ENCODE measurements around the gene TSPAN14. TPM values are rescaled to one million over a fixed set of nuclear protein-coding genes. Genes with fewer than 3 reads are reported as not detected.

The TSPAN14 gene
- total RNA-seq, 4 donors from 2014 or later: 123 to 163 (median 150) TPM

GRCh38 chr10:80408242-80409101 lies 45.6 kb upstream of the TSPAN14 start, which contains the start of gene PRXL2A:
Gene PRXL2A (plus strand): TSS chr10:80408551. CDS start chr10:80420468, 11,917 bp downstream.
- TF ChIP-seq, protein P1, sequence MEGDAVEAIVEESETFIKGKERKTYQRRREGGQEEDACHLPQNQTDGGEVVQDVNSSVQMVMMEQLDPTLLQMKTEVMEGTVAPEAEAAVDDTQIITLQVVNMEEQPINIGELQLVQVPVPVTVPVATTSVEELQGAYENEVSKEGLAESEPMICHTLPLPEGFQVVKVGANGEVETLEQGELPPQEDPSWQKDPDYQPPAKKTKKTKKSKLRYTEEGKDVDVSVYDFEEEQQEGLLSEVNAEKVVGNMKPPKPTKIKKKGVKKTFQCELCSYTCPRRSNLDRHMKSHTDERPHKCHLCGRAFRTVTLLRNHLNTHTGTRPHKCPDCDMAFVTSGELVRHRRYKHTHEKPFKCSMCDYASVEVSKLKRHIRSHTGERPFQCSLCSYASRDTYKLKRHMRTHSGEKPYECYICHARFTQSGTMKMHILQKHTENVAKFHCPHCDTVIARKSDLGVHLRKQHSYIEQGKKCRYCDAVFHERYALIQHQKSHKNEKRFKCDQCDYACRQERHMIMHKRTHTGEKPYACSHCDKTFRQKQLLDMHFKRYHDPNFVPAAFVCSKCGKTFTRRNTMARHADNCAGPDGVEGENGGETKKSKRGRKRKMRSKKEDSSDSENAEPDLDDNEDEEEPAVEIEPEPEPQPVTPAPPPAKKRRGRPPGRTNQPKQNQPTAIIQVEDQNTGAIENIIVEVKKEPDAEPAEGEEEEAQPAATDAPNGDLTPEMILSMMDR (IDR thresholded peaks at IDR 0.05): peak in 3 of 5 experiments; percentile 8 to 42 (median 13)
- TF ChIP-seq POLR2A (IDR thresholded peaks at IDR 0.05) (peak in 1 of 2 donors; percentile 72), EP300 (IDR thresholded peaks at IDR 0.05) (peak in 1 of 2 donors; percentile 78)
- Histone ChIP-seq H3K9me3 (no peaks in the 10 kb centered on the region), H3K4me3 (peak within 1 kb of the TSS; percentile 56 to 95 (median 75)), H3K27ac (peak within 1 kb of the TSS; percentile 76 to 94 (median 84)), H3K27me3 (no peaks in the 10 kb centered on the region), H3K36me3 (no peaks in the 10 kb centered on the region), H3K4me1 (peaks cover 0 to 63% (median 28%) of the 10 kb centered on the region in 4 donors)
- WGBS, 2 donors: 1% methylated on average over 40 to 56 of the region's 96 CpGs
- DNase-seq (ENCODE audit: low spot score in 2 of 2): peak; percentile 59 to 62

- Histone ChIP-seq H3K9me3 (no peaks in the 10 kb centered on the region), H3K27me3 (no peaks in the 10 kb centered on the region), H3K4me1 (peaks cover 0 to 69% (median 29%) of the 10 kb centered on the region in 4 donors), H3K36me3 (no peaks in the 10 kb centered on the region), H3K4me3 (peak overlapping the region; percentile 56 to 95 (median 75)), H3K27ac (peak overlapping the region; percentile 76 to 94 (median 84))
- 22 to 27% methylated on average over 12 of the region's 12 CpGs for WGBS, 2 donors
- no peak for TF ChIP-seq POLR2A (IDR thresholded peaks at IDR 0.05)
- no peak for TF ChIP-seq EP300 (IDR thresholded peaks at IDR 0.05)
- TF ChIP-seq, protein P1 (IDR thresholded peaks at IDR 0.05): no peak
- DNase-seq (ENCODE audit: low spot score in 2 of 2): no peak
Observed at GRCh38 chr10:80409121-80409520, 45.0 kb upstream of the TSPAN14 start.

DNA sequence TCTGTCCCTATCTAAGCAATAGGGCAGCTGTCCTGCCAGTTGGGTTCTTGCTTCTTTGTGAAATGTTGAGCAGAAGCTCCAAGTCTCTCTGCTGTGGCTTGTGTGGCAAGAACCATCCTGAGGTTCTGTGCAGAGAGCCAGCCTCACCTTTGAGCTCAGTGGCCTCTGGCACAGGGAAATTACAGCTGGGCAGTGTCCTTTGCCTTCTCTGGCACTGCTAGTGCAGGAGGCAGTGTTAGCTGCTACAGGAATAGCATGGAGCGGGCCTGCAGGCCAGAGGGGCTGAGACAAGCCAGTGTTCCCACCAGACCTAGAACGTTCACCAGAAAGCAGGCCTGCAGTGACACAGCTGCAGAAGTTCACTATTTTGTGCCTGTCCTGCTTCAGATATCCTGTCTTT lies 44.0 kb upstream of the TSPAN14 start:
- H3K9me3 ChIP-seq: no peaks in the 10 kb centered on the region
- peak overlapping the region in 1 of 4 donors; percentile 91 for H3K4me3 ChIP-seq
- H3K27me3 ChIP-seq: no peaks in the 10 kb centered on the region
- TF ChIP-seq POLR2A (IDR thresholded peaks at IDR 0.05) (no peak), EP300 (IDR thresholded peaks at IDR 0.05) (no peak)
- TF ChIP-seq, protein P1 (IDR thresholded peaks at IDR 0.05): no peak
- DNase-seq (ENCODE audit: low spot score in 2 of 2): no peak
- peaks cover 0 to 79% (median 29%) of the 10 kb centered on the region in 4 donors for H3K4me1 ChIP-seq
- 49 to 62% methylated on average over 2 of the region's 2 CpGs for WGBS, 2 donors
- no peaks in the 10 kb centered on the region for H3K36me3 ChIP-seq
- peak overlapping the region in 2 of 4 donors; percentile 79 to 94 for H3K27ac ChIP-seq

DNA sequence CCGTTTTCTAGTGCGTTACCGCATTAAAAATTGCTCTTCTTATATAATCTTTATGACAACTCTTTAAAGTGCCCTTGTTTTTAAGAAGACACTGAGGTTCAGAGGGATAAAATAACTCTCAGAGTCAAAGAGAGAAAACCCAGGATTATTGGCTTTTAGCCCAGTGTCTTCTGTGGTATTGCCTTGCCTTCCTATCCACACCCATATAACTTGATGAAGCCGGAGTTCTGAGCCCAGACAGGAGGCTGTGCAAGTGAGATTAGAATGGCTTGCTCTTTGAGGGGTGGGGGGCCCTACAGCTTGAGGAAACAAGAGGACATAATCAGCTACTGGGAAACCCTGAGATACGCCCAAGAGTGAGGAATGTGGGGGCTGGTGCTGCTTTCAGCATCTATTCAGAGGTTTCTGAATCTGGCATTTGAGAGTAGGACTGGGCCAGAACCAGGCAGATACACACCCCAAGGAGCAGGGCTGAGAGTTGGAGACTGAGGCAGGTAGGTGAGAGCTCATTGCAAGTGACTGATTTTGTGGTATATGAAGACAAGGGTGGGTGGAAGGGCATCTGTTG lies 43.4 kb upstream of the TSPAN14 start:
- no peaks in the 10 kb centered on the region for H3K36me3 ChIP-seq
- peak overlapping the region in 3 of 4 donors; percentile 2 to 94 (median 79) for H3K27ac ChIP-seq
- peaks cover 0 to 84% (median 29%) of the 10 kb centered on the region in 4 donors for H3K4me1 ChIP-seq
- H3K9me3 ChIP-seq: no peaks in the 10 kb centered on the region
- no peak for DNase-seq (ENCODE audit: low spot score in 2 of 2)
- peak overlapping the region in 1 of 4 donors; percentile 91 for H3K4me3 ChIP-seq
- TF ChIP-seq EP300 (IDR thresholded peaks at IDR 0.05): no peak
- no peak for TF ChIP-seq POLR2A (IDR thresholded peaks at IDR 0.05)
- TF ChIP-seq, protein P1 (IDR thresholded peaks at IDR 0.05): no peak
- 69 to 70% methylated on average over 5 of the region's 5 CpGs for WGBS, 2 donors
- H3K27me3 ChIP-seq: no peaks in the 10 kb centered on the region
